Smooth muscle cell (in vitro differentiated cells): Measurements from ENCODE around the gene CYB5B. TPM values are rescaled to one million over a fixed set of nuclear protein-coding genes. Genes with fewer than 3 reads are reported as not detected.

Source experiments
- DNase-seq: peaks from one replicate; lab custom pipeline; 2025; ENCODE audit not compliant: unreplicated experiment; lab: John Stamatoyannopoulos, UW
- H2AFZ ChIP-seq: fragments of 200-600 bp; sonication (generic); 2 replicates; pipeline ENCODE4 v1.6.0; 2016; ENCODE audit warnings: antibody characterized with exemption, low read depth, mild to moderate bottlenecking
- H3F3A ChIP-seq: fragments of 200-600 bp; sonication (generic); 2 replicates; pipeline ENCODE4 v1.6.0; 2017; ENCODE audit warnings: antibody characterized with exemption, low read depth
- H3K27ac ChIP-seq: fragments of 200-600 bp; sonication (generic); 2 replicates; pipeline ENCODE4 v1.5.1; 2016; ENCODE audit warnings: low read depth, mild to moderate bottlenecking
- H3K27me3 ChIP-seq: fragments of 200-600 bp; sonication (generic); 2 replicates; pipeline ENCODE4 v1.6.1; 2016; ENCODE audit warnings: low read depth, mild to moderate bottlenecking
- H3K36me3 ChIP-seq: fragments of 200-600 bp; sonication (generic); 2 replicates; pipeline ENCODE4 v1.5.1; 2016; ENCODE audit warnings: low read depth
- H3K4me1 ChIP-seq: fragments of 200-600 bp; sonication (generic); 2 replicates; pipeline ENCODE4 v1.5.1; 2016; ENCODE audit warnings: low read depth
- H3K4me2 ChIP-seq: fragments of 200-600 bp; sonication (generic); 2 replicates; pipeline ENCODE4 v1.6.0; 2016; ENCODE audit warnings: mild to moderate bottlenecking
- H3K4me3 ChIP-seq: fragments of 200-600 bp; sonication (generic); 2 replicates; pipeline ENCODE4 v1.5.1; 2016; ENCODE audit warnings: mild to moderate bottlenecking
- H3K79me2 ChIP-seq: fragments of 200-600 bp; sonication (generic); 2 replicates; pipeline ENCODE4 v1.6.0; 2016; ENCODE audit warnings: low read depth, mild to moderate bottlenecking
- H3K9ac ChIP-seq: fragments of 200-600 bp; sonication (generic); 2 replicates; pipeline ENCODE4 v1.6.0; 2016; ENCODE audit warnings: low read depth
- H3K9me3 ChIP-seq: fragments of 200-600 bp; sonication (generic); replicated peaks from 2 replicates; pipeline ENCODE4 v1.5.1; 2016; ENCODE audit warnings: low read depth
- H4K20me1 ChIP-seq: fragments of 200-600 bp; sonication (generic); 2 replicates; pipeline ENCODE4 v1.6.0; 2016; ENCODE audit warnings: low read depth
- WGBS: methylation state at CpG from one replicate; pipeline ENCODE4 v1.1.7; 2016; ENCODE audit warnings: low lambda C conversion rate; 5-methylcytosine and 5-hydroxymethylcytosine counted together
- polyA plus RNA-seq: library from polyadenylated mRNA; unstranded; fragments of >200 nt; fragmentation: Nextera tagmentation; extraction: Ambion mirVana; gene quantifications from 2 replicates; pipeline ENCODE4 v1.2.1, GENCODE V29; 2016
- total RNA-seq: library from RNA; depleted of rRNA; stranded (reverse); fragments of >200 nt; gene quantifications from 2 replicates; pipeline ENCODE4 v1.2.3, GENCODE V29; 2014
- TF ChIP-seq, protein P1 (sequence below): fragments of 200-600 bp; sonication (generic); IDR thresholded peaks from 2 replicates; pipeline ENCODE4 v1.5.1; 2017; ENCODE audit warnings: borderline replicate concordance, mild to moderate bottlenecking, antibody characterized with exemption; ENCODE audit not compliant: insufficient read depth, poor library complexity, severe bottlenecking

Gene CYB5B
- total and polyA plus RNA-seq, 2 experiments from 2014 or later = 64.0 to 99.8 TPM

DNA sequence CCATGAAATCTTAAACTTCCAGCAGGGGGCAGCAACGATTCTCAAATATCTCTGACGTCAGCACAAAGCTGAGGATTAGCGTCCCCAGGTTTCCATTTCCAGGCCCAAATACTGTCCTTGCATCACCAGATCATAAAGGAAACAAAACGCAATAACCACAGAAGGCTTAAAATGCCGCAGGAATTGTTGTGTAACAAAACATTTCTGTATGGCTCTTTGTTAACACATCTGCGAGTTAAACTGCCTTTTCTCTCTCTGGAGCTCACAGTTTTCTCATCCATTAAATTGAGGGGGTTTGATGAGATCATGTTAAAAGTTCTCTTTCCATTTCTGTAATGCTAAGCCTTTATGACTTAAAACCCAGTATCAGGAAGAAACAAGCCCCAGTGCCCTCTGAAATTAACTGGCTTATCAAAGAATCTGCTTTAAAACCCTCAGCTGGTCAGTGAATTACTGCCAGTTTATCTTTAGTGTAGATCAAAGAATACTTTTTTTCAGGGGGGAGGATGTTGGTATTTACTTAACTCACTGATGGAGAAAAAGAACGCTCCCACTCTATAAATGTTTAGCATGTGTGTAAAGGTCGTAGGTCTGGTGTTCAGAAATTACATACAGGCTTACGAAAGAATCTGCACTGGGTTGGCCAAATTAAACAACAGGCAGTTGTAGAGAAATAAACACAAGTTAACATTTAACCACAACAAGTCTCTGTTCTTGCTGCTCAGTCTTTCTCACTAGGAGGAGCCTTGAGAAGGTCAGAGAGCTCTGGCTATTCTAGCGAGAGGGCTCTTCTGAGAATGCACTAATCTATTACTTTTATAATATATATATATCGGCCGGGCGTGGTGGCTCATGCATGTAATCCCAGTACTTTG, 28.0 kb upstream of the CYB5B start:
- H3K79me2 ChIP-seq = no peaks in the 10 kb centered on the region
- peaks cover 8% of the 10 kb centered on the region for H3K4me1 ChIP-seq
- no peaks in the 10 kb centered on the region for H4K20me1 ChIP-seq
- WGBS = 20% methylated on average over 13 of the region's 13 CpGs
- TF ChIP-seq, protein P1, sequence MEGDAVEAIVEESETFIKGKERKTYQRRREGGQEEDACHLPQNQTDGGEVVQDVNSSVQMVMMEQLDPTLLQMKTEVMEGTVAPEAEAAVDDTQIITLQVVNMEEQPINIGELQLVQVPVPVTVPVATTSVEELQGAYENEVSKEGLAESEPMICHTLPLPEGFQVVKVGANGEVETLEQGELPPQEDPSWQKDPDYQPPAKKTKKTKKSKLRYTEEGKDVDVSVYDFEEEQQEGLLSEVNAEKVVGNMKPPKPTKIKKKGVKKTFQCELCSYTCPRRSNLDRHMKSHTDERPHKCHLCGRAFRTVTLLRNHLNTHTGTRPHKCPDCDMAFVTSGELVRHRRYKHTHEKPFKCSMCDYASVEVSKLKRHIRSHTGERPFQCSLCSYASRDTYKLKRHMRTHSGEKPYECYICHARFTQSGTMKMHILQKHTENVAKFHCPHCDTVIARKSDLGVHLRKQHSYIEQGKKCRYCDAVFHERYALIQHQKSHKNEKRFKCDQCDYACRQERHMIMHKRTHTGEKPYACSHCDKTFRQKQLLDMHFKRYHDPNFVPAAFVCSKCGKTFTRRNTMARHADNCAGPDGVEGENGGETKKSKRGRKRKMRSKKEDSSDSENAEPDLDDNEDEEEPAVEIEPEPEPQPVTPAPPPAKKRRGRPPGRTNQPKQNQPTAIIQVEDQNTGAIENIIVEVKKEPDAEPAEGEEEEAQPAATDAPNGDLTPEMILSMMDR = peak; percentile 71
- peak overlapping the region; percentile 37 for H3K4me3 ChIP-seq
- peak overlapping the region; percentile 80 for H3K9ac ChIP-seq
- H3K36me3 ChIP-seq = no peaks in the 10 kb centered on the region
- peaks cover 13% of the 10 kb centered on the region for H3F3A ChIP-seq
- peak overlapping the region; percentile 53 for H2AFZ ChIP-seq
- H3K27me3 ChIP-seq = no peaks in the 10 kb centered on the region
- DNase-seq = peak; percentile 26
- H3K9me3 ChIP-seq = no peaks in the 10 kb centered on the region
- H3K4me2 ChIP-seq = peak overlapping the region; percentile 74
- peak overlapping the region; percentile 94 for H3K27ac ChIP-seq

DNA sequence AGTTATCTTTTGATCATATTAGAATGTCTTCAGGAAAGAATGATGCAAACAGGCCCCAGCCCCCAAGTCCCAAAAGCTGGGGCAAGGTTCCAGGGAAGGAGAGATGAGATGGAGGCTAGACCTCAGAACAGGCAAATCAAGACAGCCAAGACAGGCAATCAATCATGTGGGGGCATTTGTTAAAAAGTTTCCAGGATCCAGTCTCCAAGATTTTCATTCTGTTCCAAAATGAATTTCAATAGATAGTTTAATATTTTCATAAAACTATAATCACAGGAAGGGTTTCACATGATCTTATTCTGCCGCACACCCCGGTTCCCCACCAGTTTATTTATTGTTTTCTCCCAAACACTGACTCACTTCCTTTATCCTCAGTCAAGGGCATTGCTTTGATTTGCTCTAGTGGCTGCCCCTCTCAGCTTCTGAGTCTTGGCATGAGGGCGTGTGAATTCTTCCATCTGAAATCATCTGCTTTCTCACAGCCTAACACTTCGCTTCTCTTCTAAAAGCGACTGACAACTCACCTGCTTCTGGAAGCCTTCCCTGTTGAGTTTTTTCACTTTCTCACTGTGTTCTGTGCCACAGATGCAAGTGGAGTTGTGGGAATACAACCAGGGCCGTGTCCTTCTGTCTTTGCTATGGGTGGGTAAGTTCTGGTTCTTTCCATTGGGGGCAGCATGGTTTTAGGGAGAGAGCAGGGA, 26.4 kb upstream of the CYB5B start:
- H3K9ac ChIP-seq = no peak overlapping the region

DNA sequence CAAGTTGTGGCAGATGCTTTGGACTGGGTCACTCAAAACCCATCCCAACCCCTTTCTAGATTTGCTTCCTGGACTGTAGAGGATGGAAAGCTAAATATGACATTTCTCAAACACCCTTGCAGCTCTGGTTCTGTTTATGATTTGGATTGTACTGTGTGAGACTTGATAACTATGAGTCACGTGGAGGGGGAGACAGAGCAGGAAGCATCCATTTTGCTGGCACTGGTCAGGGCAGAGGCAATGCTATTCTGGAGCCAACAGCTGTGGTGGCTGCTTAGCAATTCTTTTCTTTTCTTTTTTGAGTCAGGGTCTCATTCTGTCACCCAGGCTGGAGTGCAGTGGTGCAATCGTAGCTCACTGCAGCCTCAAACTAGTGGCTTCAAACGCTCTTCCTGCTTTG, 25.1 kb upstream of the CYB5B start:
- H3F3A ChIP-seq = peaks cover 17% of the 10 kb centered on the region
- TF ChIP-seq, protein P1 = no peak
- DNase-seq = no peak
- 53% methylated on average over 3 of the region's 3 CpGs for WGBS
- no peaks in the 10 kb centered on the region for H3K79me2 ChIP-seq
- H4K20me1 ChIP-seq = no peaks in the 10 kb centered on the region
- H3K27me3 ChIP-seq = no peaks in the 10 kb centered on the region
- no peaks in the 10 kb centered on the region for H3K9me3 ChIP-seq
- no peak overlapping the region for H3K27ac ChIP-seq
- H3K4me1 ChIP-seq = peaks cover 15% of the 10 kb centered on the region
- H3K9ac ChIP-seq = no peak overlapping the region
- H2AFZ ChIP-seq = no peak overlapping the region
- H3K36me3 ChIP-seq = no peaks in the 10 kb centered on the region
- no peak overlapping the region for H3K4me2 ChIP-seq
- H3K4me3 ChIP-seq = no peak overlapping the region

More for the DNA sequence above, 26.4 kb upstream of the CYB5B start:
- peak overlapping the region; percentile 94 for H3K27ac ChIP-seq
- no peaks in the 10 kb centered on the region for H4K20me1 ChIP-seq
- peaks cover 8% of the 10 kb centered on the region for H3K4me1 ChIP-seq
- 24% methylated on average over 6 of the region's 6 CpGs for WGBS
- DNase-seq = no peak
- no peaks in the 10 kb centered on the region for H3K36me3 ChIP-seq
- peak overlapping the region; percentile 46 for H3K4me2 ChIP-seq
- H3F3A ChIP-seq = peaks cover 13% of the 10 kb centered on the region
- H3K4me3 ChIP-seq = no peak overlapping the region
- H3K79me2 ChIP-seq = no peaks in the 10 kb centered on the region
- TF ChIP-seq, protein P1 = peak; percentile 46
- peak overlapping the region; percentile 81 for H2AFZ ChIP-seq
- H3K27me3 ChIP-seq = no peaks in the 10 kb centered on the region
- no peaks in the 10 kb centered on the region for H3K9me3 ChIP-seq
